H1 (cell line): ENCODE data around the gene BRIP1. TPM values are rescaled to one million over a fixed set of nuclear protein-coding genes. Genes with fewer than 3 reads are reported as not detected.

Source experiments
- CTCF ChIA-PET: fragments of 300-600 bp; sonication (Branson Sonifier 250); formaldehyde crosslinking; loops from one replicate; lab custom pipeline; 2021; ENCODE audit not compliant: partially characterized antibody; lab: Charles Lee
- POLR2A ChIA-PET: fragments of 300-600 bp; sonication (Branson Sonifier 250); formaldehyde crosslinking; loops from one replicate; lab custom pipeline; 2021; ENCODE audit warnings: inconsistent platforms; ENCODE audit not compliant: partially characterized antibody; lab: Charles Lee
- DNase-seq, 2 experiments: peaks; one replicate each; pipeline versions ENCODE4 v3.0.0 to v3.0.0-alpha.2; 2010 to 2022; ENCODE audit warnings: low spot score in 2 of 2, low read depth in 1 of 2, mixed read lengths in 1 of 2
- FAIRE-seq: peaks from 2 replicates; lab custom pipeline; 2011; peaks lifted over from hg19 to GRCh38; lab: Jason Lieb, UNC
- H2AFZ ChIP-seq: 2 replicates; pipeline ENCODE4 v1.8.1; 2012; ENCODE audit warnings: low read length, inconsistent platforms
- H2AK5ac ChIP-seq: 2 replicates; pipeline ENCODE4 v1.6.1; 2013; ENCODE audit warnings: low read depth, low read length
- H2BK120ac ChIP-seq: replicated peaks from 2 replicates; pipeline ENCODE3; 2013; ENCODE audit warnings: low read depth, low read length, inconsistent platforms
- H2BK12ac ChIP-seq: 2 replicates; pipeline ENCODE4 v1.6.1; 2013; ENCODE audit warnings: low read depth, low read length
- H2BK15ac ChIP-seq: 2 replicates; pipeline ENCODE4 v1.6.1; 2013; ENCODE audit warnings: low read length
- H2BK20ac ChIP-seq: 2 replicates; pipeline ENCODE4 v1.6.1; 2013; ENCODE audit warnings: low read length
- H2BK5ac ChIP-seq: 2 replicates; pipeline ENCODE4 v1.6.1; 2013; ENCODE audit warnings: low read depth, low read length
- H3K14ac ChIP-seq: 2 replicates; pipeline ENCODE4 v1.6.1; 2013; ENCODE audit warnings: inconsistent platforms; ENCODE audit not compliant: insufficient read length
- H3K18ac ChIP-seq: 2 replicates; pipeline ENCODE4 v1.6.1; 2013; ENCODE audit warnings: low read length; ENCODE audit errors: extremely low read depth
- H3K23ac ChIP-seq: 2 replicates; pipeline ENCODE4 v1.6.1; 2013; ENCODE audit warnings: inconsistent platforms; ENCODE audit not compliant: insufficient read length
- H3K23me2 ChIP-seq: 2 replicates; pipeline ENCODE4 v1.6.1; 2013; ENCODE audit warnings: low read depth, low read length
- H3K27ac ChIP-seq: 2 replicates; pipeline ENCODE4 v1.6.1; 2011; ENCODE audit warnings: low read depth, low read length, inconsistent platforms
- H3K27me3 ChIP-seq, 4 experiments: replicated peaks in 1 of 4; 1 replicate in 1 of 4; 2 replicates in 3 of 4; pipeline versions ENCODE4 v1.6.1 to v1.8.1; 2011 to 2013; ENCODE audit warnings: low read length in 3 of 4, mild to moderate bottlenecking in 3 of 4, inconsistent platforms in 2 of 4, mixed read lengths in 2 of 4, moderate library complexity in 1 of 4; ENCODE audit not compliant: control insufficient read depth in 3 of 4, insufficient read depth in 3 of 4; ENCODE audit errors: extremely low read depth in 1 of 4
- H3K36me3 ChIP-seq, 4 experiments: 2 replicates each; pipeline versions ENCODE4 v1.6.1 to v1.8.1; 2011 to 2013; ENCODE audit warnings: mild to moderate bottlenecking in 4 of 4, low read length in 3 of 4, moderate library complexity in 2 of 4, control low read depth in 1 of 4, inconsistent platforms in 1 of 4; ENCODE audit not compliant: insufficient read depth in 4 of 4, control insufficient read depth in 2 of 4
- H3K4ac ChIP-seq: replicated peaks from 2 replicates; pipeline ENCODE3; 2013; ENCODE audit warnings: low read length, low read depth, mixed read lengths, inconsistent platforms; ENCODE audit not compliant: insufficient read length
- H3K4me1 ChIP-seq, 4 experiments: replicated peaks in 1 of 4; 1 replicate in 1 of 4; 2 replicates in 3 of 4; pipeline versions ENCODE4 v1.6.1 to v1.8.1; 2011 to 2013; ENCODE audit warnings: low read length in 3 of 4, inconsistent platforms in 2 of 4, mixed read lengths in 1 of 4; ENCODE audit not compliant: insufficient read depth in 4 of 4, control insufficient read depth in 3 of 4
- H3K4me2 ChIP-seq, 2 experiments: 2 replicates each; pipeline versions ENCODE4 v1.6.1 to v1.8.1; 2011 to 2013; ENCODE audit warnings: low read depth in 2 of 2, low read length in 2 of 2, control low read depth in 1 of 2, inconsistent platforms in 1 of 2, mild to moderate bottlenecking in 1 of 2; ENCODE audit not compliant: insufficient read depth in 1 of 2
- H3K4me3 ChIP-seq, 4 experiments: fragments of 200-600, 300-600 bp in 1 of 4; sonication (generic), shearing (Covaris generic), sonication (Bioruptor Twin) in 1 of 4; 2 replicates each; pipeline versions ENCODE4 v1.5.1 to v1.8.1; 2011 to 2016; ENCODE audit warnings: low read length in 4 of 4, low read depth in 3 of 4, control low read depth in 2 of 4, inconsistent platforms in 2 of 4, mild to moderate bottlenecking in 2 of 4, mixed read lengths in 1 of 4, moderate library complexity in 1 of 4; ENCODE audit not compliant: insufficient read depth in 2 of 4; ENCODE audit errors: extremely low read depth in 1 of 4
- H3K56ac ChIP-seq: replicated peaks from 2 replicates; pipeline ENCODE3; 2013; ENCODE audit warnings: low read depth, mild to moderate bottlenecking, mixed read lengths, low read length, inconsistent platforms; ENCODE audit not compliant: insufficient read length
- H3K79me1 ChIP-seq: 2 replicates; pipeline ENCODE4 v1.6.1; 2013; ENCODE audit warnings: low read depth, low read length, control low read depth
- H3K79me2 ChIP-seq, 2 experiments: 2 replicates each; pipeline versions ENCODE4 v1.6.1 to v1.8.1; 2012 to 2013; ENCODE audit warnings: low read length in 2 of 2, mild to moderate bottlenecking in 2 of 2, inconsistent platforms in 1 of 2; ENCODE audit not compliant: insufficient read depth in 2 of 2, control insufficient read depth in 1 of 2
- H3K9ac ChIP-seq, 4 experiments: replicated peaks in 1 of 4; 1 replicate in 1 of 4; 2 replicates in 3 of 4; pipeline versions ENCODE4 v1.6.1 to v1.8.1; 2011 to 2013; ENCODE audit warnings: low read depth in 3 of 4, low read length in 3 of 4, control low read depth in 2 of 4, mild to moderate bottlenecking in 2 of 4, moderate library complexity in 2 of 4, inconsistent platforms in 1 of 4; ENCODE audit errors: extremely low read depth in 1 of 4
- H3K9me3 ChIP-seq, 2 experiments: 2 replicates each; pipeline versions ENCODE4 v1.6.1 to v1.8.1; 2012 to 2013; ENCODE audit warnings: mild to moderate bottlenecking in 2 of 2, moderate library complexity in 2 of 2, control low read depth in 1 of 2, inconsistent platforms in 1 of 2, low read depth in 1 of 2, low read length in 1 of 2, mixed read lengths in 1 of 2; ENCODE audit not compliant: insufficient read depth in 2 of 2
- H4K20me1 ChIP-seq, 2 experiments: replicated peaks in 1 of 2; 2 replicates each; pipeline versions ENCODE3 to v1.8.1; 2011 to 2013; ENCODE audit warnings: inconsistent platforms in 2 of 2, low read length in 2 of 2, mild to moderate bottlenecking in 1 of 2; ENCODE audit not compliant: insufficient read depth in 2 of 2, control insufficient read depth in 1 of 2
- H4K5ac ChIP-seq: 2 replicates; pipeline ENCODE4 v1.6.1; 2013; ENCODE audit warnings: low read length, low read depth, mixed read lengths, inconsistent platforms; ENCODE audit not compliant: insufficient read length
- H4K8ac ChIP-seq: 2 replicates; pipeline ENCODE4 v1.8.0; 2013; ENCODE audit warnings: mild to moderate bottlenecking, moderate library complexity, low read length, inconsistent platforms; ENCODE audit not compliant: insufficient read depth; ENCODE audit errors: extremely low read depth
- H4K91ac ChIP-seq: replicated peaks from 2 replicates; pipeline ENCODE3; 2013; ENCODE audit warnings: low read length, mixed read lengths, inconsistent platforms; ENCODE audit not compliant: insufficient read length
- HDAC2 ChIP-seq, 2 experiments: fragments of 300-600 bp in 1 of 2; sonication (generic) in 1 of 2; IDR thresholded peaks; 2 replicates each; pipeline ENCODE4 v1.6.1; 2011 to 2012; ENCODE audit warnings: low read depth in 2 of 2, low read length in 2 of 2, mild to moderate bottlenecking in 2 of 2, moderate library complexity in 2 of 2, borderline replicate concordance in 1 of 2, inconsistent platforms in 1 of 2
- PHF8 ChIP-seq: fragments of 200-600 bp; sonication (generic); conservative IDR thresholded peaks from 2 replicates; pipeline ENCODE4 v1.7.1; 2012; ENCODE audit warnings: low read depth, mild to moderate bottlenecking, inconsistent platforms, low read length, moderate library complexity
- RAD21 ChIP-seq, 2 experiments: IDR thresholded peaks in 1 of 2; conservative IDR thresholded peaks in 1 of 2; 2 replicates each; pipeline ENCODE4 v1.6.1; 2011; ENCODE audit warnings: low read depth in 2 of 2, low read length in 2 of 2, improper control_type of control experiment in 1 of 2, inconsistent platforms in 1 of 2, mild to moderate bottlenecking in 1 of 2, moderate library complexity in 1 of 2
- SIRT6 ChIP-seq: IDR thresholded peaks from one replicate; pipeline ENCODE4 v1.7.1; 2012; ENCODE audit warnings: low read length, inconsistent platforms
- SP4 ChIP-seq: IDR thresholded peaks from 2 replicates; pipeline ENCODE4 v1.6.1; 2012; ENCODE audit warnings: low read length, inconsistent platforms
- SUZ12 ChIP-seq: fragments of 200-600 bp; sonication (generic); IDR thresholded peaks from 2 replicates; pipeline ENCODE4 v1.6.1; 2012; ENCODE audit warnings: mild to moderate bottlenecking, inconsistent platforms, low read length, moderate library complexity, mixed read lengths
- TAF1 ChIP-seq: IDR thresholded peaks from 2 replicates; pipeline ENCODE4 v1.6.1; 2011; ENCODE audit warnings: mild to moderate bottlenecking, low read depth, low read length
- TBP ChIP-seq: IDR thresholded peaks from 2 replicates; pipeline ENCODE4 v1.6.1; 2011; ENCODE audit warnings: low read depth, low read length, improper control_type of control experiment
- TEAD4 ChIP-seq: IDR thresholded peaks from 2 replicates; pipeline ENCODE4 v1.6.1; 2012; ENCODE audit warnings: low read depth, low read length, inconsistent platforms, mixed read lengths
- YY1 ChIP-seq: IDR thresholded peaks from 2 replicates; pipeline ENCODE4 v1.6.1; 2011; ENCODE audit warnings: low read depth, mild to moderate bottlenecking, low read length
- WGBS, 2 experiments: shearing (Covaris generic) in 1 of 2; methylation state at CpG; one replicate each; pipeline versions ENCODE4 v1.1.6 to v1.1.7; 2013 to 2015; ENCODE audit warnings: low lambda C conversion rate in 2 of 2, mixed read lengths in 2 of 2, inconsistent platforms in 1 of 2, low coverage in 1 of 2, missing lambda C conversion rate in 1 of 2; ENCODE audit not compliant: insufficient replicate concordance in 2 of 2, insufficient coverage in 1 of 2, insufficient read length in 1 of 2; ENCODE audit errors: extremely low coverage in 1 of 2, missing lambda C conversion rate in 1 of 2; 5-methylcytosine and 5-hydroxymethylcytosine counted together
- polyA plus RNA-seq, 7 experiments: library from polyadenylated mRNA; depleted of rRNA in 3 of 7; stranded (reverse) in 5 of 7; unstranded in 2 of 7; fragments of >200 nt in 5 of 7; fragments of 200-250 nt in 2 of 7; gene quantifications; 1 replicate in 5 of 7; 2 replicates in 1 of 7; 4 replicates in 1 of 7; pipeline versions ENCODE4 v1.2.1 to v1.2.3, GENCODE V29; 2011 to 2013; ENCODE audit warnings: missing spikeins in 2 of 7, mixed read lengths in 2 of 7
- total RNA-seq: library from RNA; stranded (reverse); fragmentation: NEBNext Ultra II Directional; extraction: Animal tissue kit (Norgen Biotek cat#: 25700); gene quantifications from 2 replicates; pipeline ENCODE4 v1.2.1, GENCODE V29; 2021
- TF ChIP-seq, protein P1 (sequence below), 3 experiments: IDR thresholded peaks; 1 replicate in 2 of 3; 2 replicates in 1 of 3; pipeline versions ENCODE4 v1.5.1 to v1.6.1; 2011; ENCODE audit warnings: low read length in 3 of 3, mild to moderate bottlenecking in 3 of 3, inconsistent platforms in 2 of 3, low read depth in 1 of 3, moderate library complexity in 1 of 3; ENCODE audit not compliant: insufficient read depth in 1 of 3; ENCODE audit errors: control extremely low read depth in 1 of 3

The BRIP1 gene
- total and polyA plus RNA-seq, 2 of the 8 experiments (the other 6 are each of a cell fraction or from before 2014, with no cell fraction given), result 5.8 to 19.2 TPM

DNA sequence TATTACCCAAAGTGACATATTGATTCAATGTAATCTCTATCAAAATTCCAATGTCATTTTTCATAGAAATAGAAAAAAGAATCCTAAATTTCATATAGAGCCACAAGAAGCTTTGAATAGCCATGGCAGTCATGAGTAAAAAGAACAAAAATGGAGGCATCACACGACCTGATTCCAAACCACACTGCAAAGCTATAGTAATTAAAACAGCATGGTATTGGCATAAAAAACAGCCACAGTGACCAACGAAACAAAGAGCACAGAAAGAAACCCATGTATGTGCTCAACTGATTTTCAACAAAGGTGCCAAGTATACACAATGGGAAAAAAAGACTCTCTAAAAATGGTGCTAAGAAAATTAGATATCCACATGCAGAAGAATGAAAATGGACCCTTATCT lies 101.5 kb downstream of the BRIP1 start:
- Histone ChIP-seq H3K18ac (no peak overlapping the region), H2AFZ (no peak overlapping the region), H4K20me1 (no peaks in the 10 kb centered on the region), H3K23ac (no peak overlapping the region), H3K4me1 (peaks cover 0 to 3% (median 0%) of the 10 kb centered on the region in 4 experiments; a peak in 1 of 7 replicates), H2BK20ac (no peak overlapping the region), H3K14ac (no peak overlapping the region), H2BK15ac (no peak overlapping the region), H3K4ac (no peak overlapping the region), H3K36me3 (peaks cover 0 to 10% (median 2%) of the 10 kb centered on the region in 4 experiments; a peak in 3 of 8 replicates), H3K56ac (no peak overlapping the region), H3K27ac (no peak overlapping the region), H4K5ac (no peak overlapping the region), H2AK5ac (no peak overlapping the region), H2BK12ac (no peak overlapping the region), H2BK120ac (no peak overlapping the region), H3K9ac (no peak overlapping the region), H3K27me3 (no peaks in the 10 kb centered on the region), H4K8ac (no peak overlapping the region), H3K9me3 (no peaks in the 10 kb centered on the region; a peak in 1 of 4 replicates), H3K79me1 (no peaks in the 10 kb centered on the region), H3K4me3 (no peak overlapping the region), H3K79me2 (no peaks in the 10 kb centered on the region), H3K23me2 (no peaks in the 10 kb centered on the region), H2BK5ac (no peak overlapping the region), H4K91ac (no peak overlapping the region), H3K4me2 (no peak overlapping the region)
- 91% methylated on average over 2 of the region's 2 CpGs; no CpG with 5 or more reads in 1 of the 2 experiments for WGBS, 2 experiments
- ChIA-PET CTCF (interaction anchor here (0.7 kb wide), 1 partner anchor 466 kb away, joined by 5 read pairs; no protein-coding TSS in a partner anchor), POLR2A (no interaction called here)
- FAIRE-seq, result no peak
- no peak for DNase-seq
- TF ChIP-seq SP4 (no peak), SIRT6 (no peak), TAF1 (no peak), HDAC2 (IDR thresholded peaks at IDR 0.05; ENCODE audit: borderline replicate concordance in 1 of 2, low read depth in 2 of 2, low read length in 2 of 2) (no peak), RAD21 (IDR thresholded peaks at IDR 0.05 in 1 of 2, conservative IDR thresholded peaks at IDR 0.05 in 1 of 2; ENCODE audit: low read depth in 2 of 2, low read length in 2 of 2) (no peak), SUZ12 (no peak), TBP (no peak), PHF8 (no peak), YY1 (no peak), TEAD4 (no peak)
- TF ChIP-seq, protein P1, sequence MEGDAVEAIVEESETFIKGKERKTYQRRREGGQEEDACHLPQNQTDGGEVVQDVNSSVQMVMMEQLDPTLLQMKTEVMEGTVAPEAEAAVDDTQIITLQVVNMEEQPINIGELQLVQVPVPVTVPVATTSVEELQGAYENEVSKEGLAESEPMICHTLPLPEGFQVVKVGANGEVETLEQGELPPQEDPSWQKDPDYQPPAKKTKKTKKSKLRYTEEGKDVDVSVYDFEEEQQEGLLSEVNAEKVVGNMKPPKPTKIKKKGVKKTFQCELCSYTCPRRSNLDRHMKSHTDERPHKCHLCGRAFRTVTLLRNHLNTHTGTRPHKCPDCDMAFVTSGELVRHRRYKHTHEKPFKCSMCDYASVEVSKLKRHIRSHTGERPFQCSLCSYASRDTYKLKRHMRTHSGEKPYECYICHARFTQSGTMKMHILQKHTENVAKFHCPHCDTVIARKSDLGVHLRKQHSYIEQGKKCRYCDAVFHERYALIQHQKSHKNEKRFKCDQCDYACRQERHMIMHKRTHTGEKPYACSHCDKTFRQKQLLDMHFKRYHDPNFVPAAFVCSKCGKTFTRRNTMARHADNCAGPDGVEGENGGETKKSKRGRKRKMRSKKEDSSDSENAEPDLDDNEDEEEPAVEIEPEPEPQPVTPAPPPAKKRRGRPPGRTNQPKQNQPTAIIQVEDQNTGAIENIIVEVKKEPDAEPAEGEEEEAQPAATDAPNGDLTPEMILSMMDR (IDR thresholded peaks at IDR 0.05; ENCODE audit: control extremely low read depth in 1 of 3, insufficient read depth in 1 of 3, low read depth in 1 of 3, low read length in 3 of 3), result no peak
